Measurements from ENCODE around the gene NR1H3.

NR1H3 gene

GRCh38 chr11:47270331-47271271, 12.8 kb downstream of the NR1H3 start:
- DNase-seq, result peak; percentile 35

- no peak for DNase-seq
Measured at GRCh38 chr11:47271328-47271727, 13.5 kb downstream of the NR1H3 start.

GRCh38 chr11:47271961-47272661, 14.3 kb downstream of the NR1H3 start:
- no peak for DNase-seq

- peak; percentile 34 for DNase-seq
Measured at GRCh38 chr11:47272706-47273105, 14.9 kb downstream of the NR1H3 start.

- no peak for DNase-seq
Measured at GRCh38 chr11:47274495-47275235, 16.9 kb downstream of the NR1H3 start.

GRCh38 chr11:47276923-47277322, 19.1 kb downstream of the NR1H3 start:
- no peak for DNase-seq

- DNase-seq, result no peak
Measured at GRCh38 chr11:47278058-47278457, 20.3 kb downstream of the NR1H3 start.

- DNase-seq, result no peak
Measured at GRCh38 chr11:47278769-47279168, 21.0 kb downstream of the NR1H3 start.

- DNase-seq, result no peak
Measured at GRCh38 chr11:47280099-47280498, 22.3 kb downstream of the NR1H3 start.

- DNase-seq, result no peak
Measured at GRCh38 chr11:47280860-47281259, 23.1 kb downstream of the NR1H3 start.

- DNase-seq, result no peak
Measured at GRCh38 chr11:47282462-47282861, 24.7 kb downstream of the NR1H3 start.

- DNase-seq, result no peak
Measured at GRCh38 chr11:47284151-47284550, 26.4 kb downstream of the NR1H3 start.

- no peak for DNase-seq
Measured at GRCh38 chr11:47285969-47286770, 28.4 kb downstream of the NR1H3 start.

GRCh38 chr11:47288066-47288465, 30.3 kb downstream of the NR1H3 start:
- no peak for DNase-seq

- DNase-seq, result no peak
Measured at GRCh38 chr11:47289856-47290255, 32.1 kb downstream of the NR1H3 start.

GRCh38 chr11:47295385-47295784, 37.6 kb downstream of the NR1H3 start:
- DNase-seq, result no peak

GRCh38 chr11:47296045-47296444, 38.2 kb downstream of the NR1H3 start:
- DNase-seq, result no peak

GRCh38 chr11:47299078-47299477, 41.3 kb downstream of the NR1H3 start:
- no peak for DNase-seq

- no peak for DNase-seq
Measured at GRCh38 chr11:47302853-47303252, 45.1 kb downstream of the NR1H3 start.

GRCh38 chr11:47305734-47306483, 48.1 kb downstream of the NR1H3 start:
- no peak for DNase-seq

- no peak for DNase-seq
Measured at GRCh38 chr11:47306484-47306844, 48.7 kb downstream of the NR1H3 start.
